Upper lobe of left lung (tissue), 4 donors: ENCODE data around the gene OXT.

Experiments
- CTCF ChIP-seq, 6 experiments: fragments of 450-650 bp in 4 of 6; fragments of 200-600 bp in 2 of 6; sonication (generic) in 2 of 6; IDR thresholded peaks; one replicate each; pipeline ENCODE4 v1.5.1; 2016 to 2019; ENCODE audit warnings: antibody characterized with exemption in 6 of 6
- EP300 ChIP-seq, 4 donors: sonication (generic); formaldehyde crosslinking; IDR thresholded peaks; one replicate each; pipeline ENCODE4 v1.5.1; 2017; ENCODE audit warnings: antibody characterized with exemption in 4 of 4, control low read depth in 2 of 4
- POLR2A ChIP-seq, 4 donors: fragments of 450-650 bp; IDR thresholded peaks; one replicate each; pipeline ENCODE4 v1.5.1; 2016 to 2017; ENCODE audit warnings: antibody characterized with exemption in 4 of 4, mild to moderate bottlenecking in 2 of 4

- TF ChIP-seq CTCF (IDR thresholded peaks at IDR 0.05) (no peak), POLR2A (IDR thresholded peaks at IDR 0.05) (no peak), EP300 (IDR thresholded peaks at IDR 0.05) (no peak)
Observed at GRCh38 chr20:3051385-3052019, 19.9 kb upstream of the OXT start.
